Body of pancreas (tissue), 4 donors: ENCODE data around the gene FAM76B. TPM values are rescaled to one million over a fixed set of nuclear protein-coding genes. Genes with fewer than 3 reads are reported as not detected.

Experiments
- ATAC-seq: fragments of 150-250 bp; one replicate; pipeline ENCODE4 v1.9.1; 2016
- DNase-seq, 4 donors: peaks; one replicate each; pipeline ENCODE4 v3.0.0-alpha.2; 2019
- H3K27ac ChIP-seq, 4 donors: fragments of 200-600 bp; sonication (generic); 1 replicate in 3 of 4; 2 replicates in 1 of 4; pipeline versions ENCODE4 v1.5.1 to v1.6.1; 2016 to 2019; ENCODE audit warnings: mild to moderate bottlenecking in 1 of 4, mixed read lengths in 1 of 4, moderate library complexity in 1 of 4
- H3K27me3 ChIP-seq, 2 donors: fragments of 200-600 bp; sonication (generic); one replicate each; pipeline ENCODE4 v1.6.0; 2016; ENCODE audit warnings: mild to moderate bottlenecking in 1 of 2
- H3K36me3 ChIP-seq, 2 donors: fragments of 200-600 bp; sonication (generic); replicated peaks in 1 of 2; 2 replicates each; pipeline ENCODE4 v1.5.1; 2016; ENCODE audit warnings: low read depth in 2 of 2; ENCODE audit not compliant: insufficient read depth in 1 of 2
- H3K4me1 ChIP-seq: fragments of 200-600 bp; sonication (generic); one replicate; pipeline ENCODE4 v1.6.0; 2016
- H3K4me3 ChIP-seq, 2 donors: fragments of 200-600 bp; sonication (generic); 1 replicate in 1 of 2; 2 replicates in 1 of 2; pipeline ENCODE4 v1.5.1; 2016 to 2019
- H3K9me3 ChIP-seq, 3 donors: fragments of 200-600 bp; sonication (generic); 1 replicate in 2 of 3; 2 replicates in 1 of 3; pipeline ENCODE4 v1.5.1; 2016
- POLR2A ChIP-seq, 3 donors: fragments of 450-650 bp; IDR thresholded peaks; one replicate each; pipeline ENCODE4 v1.6.1; 2016; ENCODE audit warnings: antibody characterized with exemption in 3 of 3, mild to moderate bottlenecking in 2 of 3
- WGBS, 2 donors: methylation state at CpG; one replicate each; pipeline ENCODE4 v1.1.5; 2017; 5-methylcytosine and 5-hydroxymethylcytosine counted together
- intact Hi-C: fragments of 100-400 bp; cut with DNase I; formaldehyde crosslinking; loops from one replicate; pipeline ENCODE4 v1.15.1; 2023
- total RNA-seq, 2 donors: library from RNA; depleted of rRNA; stranded (reverse); fragments of >200 nt; gene quantifications; one replicate each; pipeline ENCODE4 v1.1.0, GENCODE V29; 2016
- TF ChIP-seq, protein P1 (sequence below), 7 experiments: fragments of 450-650 bp in 4 of 7; fragments of 200-600 bp in 3 of 7; sonication (generic) in 3 of 7; IDR thresholded peaks; one replicate each; pipeline ENCODE4 v1.5.1; 2016 to 2019; ENCODE audit warnings: antibody characterized with exemption in 7 of 7

Gene FAM76B
- total RNA-seq: 10 to 100 TPM; 23.9 to 29.7 TPM

- 0 to 1% methylated on average over 11 to 60 of the region's 62 CpGs for WGBS, 2 donors
Measured at GRCh38 chr11:95789506-95790122, at the start of gene FAM76B. Gene FAM76B, minus strand, starts transcription at chr11:95789782. Its CDS starts 304 bp downstream, at chr11:95789478.

DNA sequence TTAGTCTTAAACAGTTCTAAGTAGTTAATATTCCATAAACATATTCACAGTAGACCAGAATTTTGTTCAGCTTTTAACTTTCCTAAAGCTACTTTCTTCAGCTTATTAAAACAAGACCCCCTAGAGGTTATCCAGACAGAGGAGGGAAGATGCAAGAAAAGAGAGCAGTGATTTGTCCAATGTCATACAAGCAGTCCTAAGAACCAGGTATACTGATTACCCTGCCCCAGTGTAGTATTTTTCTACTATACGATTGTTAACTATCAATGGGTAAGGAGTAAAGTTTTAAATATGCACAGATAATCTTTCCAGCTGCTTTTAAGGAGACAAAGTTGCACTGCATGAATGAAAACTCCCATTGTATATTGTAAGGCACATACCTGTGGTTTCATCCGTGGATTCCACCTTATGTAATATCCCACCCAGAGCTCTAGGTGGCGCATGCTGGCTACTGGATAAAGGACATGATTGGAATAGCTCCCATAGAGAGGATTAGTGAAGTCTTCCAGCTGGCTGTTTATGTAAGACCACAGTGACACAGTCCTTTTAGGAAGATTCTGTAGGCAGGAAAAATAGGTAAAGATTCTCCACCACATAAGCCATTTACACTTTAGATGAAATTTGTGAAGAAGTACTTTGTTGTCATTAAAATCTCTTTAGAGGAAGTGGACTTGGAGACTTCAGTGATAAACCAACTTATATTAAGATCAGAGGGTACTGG, 46.3 kb upstream of the FAM76B start:
- Histone ChIP-seq H3K27ac (no peak overlapping the region), H3K9me3 (no peaks in the 10 kb centered on the region), H3K27me3 (no peaks in the 10 kb centered on the region), H3K36me3 (peaks cover 0 to 13% of the 10 kb centered on the region in 2 donors), H3K4me1 (no peaks in the 10 kb centered on the region), H3K4me3 (no peak overlapping the region)
- peak; percentile 90 for ATAC-seq
- intact Hi-C loops: no loop called here
- peak; percentile 61 to 71 (median 68) for DNase-seq
- 10 to 12% methylated on average over 3 of the region's 3 CpGs for WGBS, 2 donors
- TF ChIP-seq, protein P1, sequence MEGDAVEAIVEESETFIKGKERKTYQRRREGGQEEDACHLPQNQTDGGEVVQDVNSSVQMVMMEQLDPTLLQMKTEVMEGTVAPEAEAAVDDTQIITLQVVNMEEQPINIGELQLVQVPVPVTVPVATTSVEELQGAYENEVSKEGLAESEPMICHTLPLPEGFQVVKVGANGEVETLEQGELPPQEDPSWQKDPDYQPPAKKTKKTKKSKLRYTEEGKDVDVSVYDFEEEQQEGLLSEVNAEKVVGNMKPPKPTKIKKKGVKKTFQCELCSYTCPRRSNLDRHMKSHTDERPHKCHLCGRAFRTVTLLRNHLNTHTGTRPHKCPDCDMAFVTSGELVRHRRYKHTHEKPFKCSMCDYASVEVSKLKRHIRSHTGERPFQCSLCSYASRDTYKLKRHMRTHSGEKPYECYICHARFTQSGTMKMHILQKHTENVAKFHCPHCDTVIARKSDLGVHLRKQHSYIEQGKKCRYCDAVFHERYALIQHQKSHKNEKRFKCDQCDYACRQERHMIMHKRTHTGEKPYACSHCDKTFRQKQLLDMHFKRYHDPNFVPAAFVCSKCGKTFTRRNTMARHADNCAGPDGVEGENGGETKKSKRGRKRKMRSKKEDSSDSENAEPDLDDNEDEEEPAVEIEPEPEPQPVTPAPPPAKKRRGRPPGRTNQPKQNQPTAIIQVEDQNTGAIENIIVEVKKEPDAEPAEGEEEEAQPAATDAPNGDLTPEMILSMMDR (IDR thresholded peaks at IDR 0.05): peak; percentile 41 to 80 (median 79)
- no peak for TF ChIP-seq POLR2A (IDR thresholded peaks at IDR 0.05)

More at GRCh38 chr11:95789506-95790122, at the start of gene FAM76B:
- H3K27ac ChIP-seq: peak within 1 kb of the TSS; percentile 97 to 100 (median 98)
- TF ChIP-seq, protein P1 (IDR thresholded peaks at IDR 0.05): no peak
- peak; percentile 75 to 94 (median 87) for TF ChIP-seq POLR2A (IDR thresholded peaks at IDR 0.05)
- peaks cover 37% of the 10 kb centered on the region for H3K4me1 ChIP-seq
- DNase-seq (peak; percentile 95 to 98 (median 96)), ATAC-seq (peak; percentile 90)
- intact Hi-C loops: no loop called here
- H3K4me3 ChIP-seq: peak within 1 kb of the TSS; percentile 65 to 82
- H3K9me3 ChIP-seq: no peaks in the 10 kb centered on the region
- H3K27me3 ChIP-seq: no peaks in the 10 kb centered on the region
- peaks cover 0 to 7% of the 10 kb centered on the region in 2 donors for H3K36me3 ChIP-seq

GRCh38 chr11:95835351-95835750, 45.8 kb upstream of the FAM76B start:
- H3K36me3 ChIP-seq: peaks cover 0 to 13% of the 10 kb centered on the region in 2 donors
- no peak overlapping the region for H3K4me3 ChIP-seq
- no peaks in the 10 kb centered on the region for H3K27me3 ChIP-seq
- TF ChIP-seq POLR2A (IDR thresholded peaks at IDR 0.05): no peak
- TF ChIP-seq, protein P1 (IDR thresholded peaks at IDR 0.05): no peak
- intact Hi-C loops: no loop called here
- no peaks in the 10 kb centered on the region for H3K4me1 ChIP-seq
- WGBS, 2 donors: 51% methylated on average over 3 of the region's 3 CpGs
- DNase-seq: no peak
- no peaks in the 10 kb centered on the region for H3K9me3 ChIP-seq
- H3K27ac ChIP-seq: no peak overlapping the region
- no peak for ATAC-seq

GRCh38 chr11:95833378-95833777, 43.8 kb upstream of the FAM76B start:
- H3K9me3 ChIP-seq: no peaks in the 10 kb centered on the region
- intact Hi-C loops: no loop called here
- H3K36me3 ChIP-seq: peaks cover 0 to 17% of the 10 kb centered on the region in 2 donors
- no peaks in the 10 kb centered on the region for H3K27me3 ChIP-seq
- DNase-seq: no peak
- 82 to 94% methylated on average over 1 of the region's 1 CpG for WGBS, 2 donors
- no peak for ATAC-seq
- TF ChIP-seq POLR2A (IDR thresholded peaks at IDR 0.05): no peak
- TF ChIP-seq, protein P1 (IDR thresholded peaks at IDR 0.05): no peak
- H3K4me1 ChIP-seq: no peaks in the 10 kb centered on the region
- H3K27ac ChIP-seq: no peak overlapping the region
- no peak overlapping the region for H3K4me3 ChIP-seq
